Measurements from ENCODE around the gene POLE2. TPM values are rescaled to one million over a fixed set of nuclear protein-coding genes. Genes with fewer than 3 reads are reported as not detected.

Gene POLE2
- total and polyA plus RNA-seq, 2 of the 13 experiments (the other 11 are each of a cell fraction or from before 2014, with no cell fraction given), result 16.6 to 37.0 TPM

- TF ChIP-seq ZNF160 (CRISPR knock-in tag; IDR thresholded peaks at IDR 0.05) (no peak), SIX1 (CRISPR knock-in tag; IDR thresholded peaks at IDR 0.05; ENCODE audit: borderline replicate concordance) (0 out of 2 replicates have a peak, but pooled peaks have one; percentile 16), REL (CRISPR knock-in tag; conservative IDR thresholded peaks at IDR 0.05) (0 out of 2 replicates have a peak, but pooled peaks have one; percentile 22), ZNF44 (CRISPR knock-in tag; IDR thresholded peaks at IDR 0.05) (peak; percentile 80; the same call in 1 of the 2 replicates), ZNF30 (CRISPR knock-in tag; IDR thresholded peaks at IDR 0.05) (no peak), PHF21A (CRISPR knock-in tag; IDR thresholded peaks at IDR 0.05) (no peak), ZNF609 (CRISPR knock-in tag; IDR thresholded peaks at IDR 0.05; ENCODE audit: borderline replicate concordance) (no peak), ZNF337 (CRISPR knock-in tag; IDR thresholded peaks at IDR 0.05; ENCODE audit: borderline replicate concordance, low read depth) (0 out of 2 replicates have a peak, but pooled peaks have one; percentile 40), ZNF777 (CRISPR knock-in tag; IDR thresholded peaks at IDR 0.05) (peak; percentile 86), IKZF4 (CRISPR knock-in tag; IDR thresholded peaks at IDR 0.05; ENCODE audit: borderline replicate concordance, low read depth, not compliant biosample characterization) (peak; percentile 65), DBP (CRISPR knock-in tag; IDR thresholded peaks at IDR 0.05; ENCODE audit: not compliant biosample characterization) (no peak), YY1 (IDR thresholded peaks at IDR 0.05; ENCODE audit: insufficient read depth, insufficient replicate concordance, low read depth, low read length) (peak; percentile 13), ZNF775 (CRISPR knock-in tag; IDR thresholded peaks at IDR 0.05; ENCODE audit: borderline replicate concordance) (peak; percentile 57; the same call in 1 of the 2 replicates), ZNF761 (CRISPR knock-in tag; conservative IDR thresholded peaks at IDR 0.05) (no peak), NFYB (CRISPR knock-in tag; IDR thresholded peaks at IDR 0.05) (no peak)
- TF ChIP-seq, protein P1, sequence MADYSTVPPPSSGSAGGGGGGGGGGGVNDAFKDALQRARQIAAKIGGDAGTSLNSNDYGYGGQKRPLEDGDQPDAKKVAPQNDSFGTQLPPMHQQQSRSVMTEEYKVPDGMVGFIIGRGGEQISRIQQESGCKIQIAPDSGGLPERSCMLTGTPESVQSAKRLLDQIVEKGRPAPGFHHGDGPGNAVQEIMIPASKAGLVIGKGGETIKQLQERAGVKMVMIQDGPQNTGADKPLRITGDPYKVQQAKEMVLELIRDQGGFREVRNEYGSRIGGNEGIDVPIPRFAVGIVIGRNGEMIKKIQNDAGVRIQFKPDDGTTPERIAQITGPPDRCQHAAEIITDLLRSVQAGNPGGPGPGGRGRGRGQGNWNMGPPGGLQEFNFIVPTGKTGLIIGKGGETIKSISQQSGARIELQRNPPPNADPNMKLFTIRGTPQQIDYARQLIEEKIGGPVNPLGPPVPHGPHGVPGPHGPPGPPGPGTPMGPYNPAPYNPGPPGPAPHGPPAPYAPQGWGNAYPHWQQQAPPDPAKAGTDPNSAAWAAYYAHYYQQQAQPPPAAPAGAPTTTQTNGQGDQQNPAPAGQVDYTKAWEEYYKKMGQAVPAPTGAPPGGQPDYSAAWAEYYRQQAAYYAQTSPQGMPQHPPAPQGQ (CRISPR knock-in tag; IDR thresholded peaks at IDR 0.05; ENCODE audit: borderline replicate concordance), result no peak
- TF ChIP-seq, protein P2, sequence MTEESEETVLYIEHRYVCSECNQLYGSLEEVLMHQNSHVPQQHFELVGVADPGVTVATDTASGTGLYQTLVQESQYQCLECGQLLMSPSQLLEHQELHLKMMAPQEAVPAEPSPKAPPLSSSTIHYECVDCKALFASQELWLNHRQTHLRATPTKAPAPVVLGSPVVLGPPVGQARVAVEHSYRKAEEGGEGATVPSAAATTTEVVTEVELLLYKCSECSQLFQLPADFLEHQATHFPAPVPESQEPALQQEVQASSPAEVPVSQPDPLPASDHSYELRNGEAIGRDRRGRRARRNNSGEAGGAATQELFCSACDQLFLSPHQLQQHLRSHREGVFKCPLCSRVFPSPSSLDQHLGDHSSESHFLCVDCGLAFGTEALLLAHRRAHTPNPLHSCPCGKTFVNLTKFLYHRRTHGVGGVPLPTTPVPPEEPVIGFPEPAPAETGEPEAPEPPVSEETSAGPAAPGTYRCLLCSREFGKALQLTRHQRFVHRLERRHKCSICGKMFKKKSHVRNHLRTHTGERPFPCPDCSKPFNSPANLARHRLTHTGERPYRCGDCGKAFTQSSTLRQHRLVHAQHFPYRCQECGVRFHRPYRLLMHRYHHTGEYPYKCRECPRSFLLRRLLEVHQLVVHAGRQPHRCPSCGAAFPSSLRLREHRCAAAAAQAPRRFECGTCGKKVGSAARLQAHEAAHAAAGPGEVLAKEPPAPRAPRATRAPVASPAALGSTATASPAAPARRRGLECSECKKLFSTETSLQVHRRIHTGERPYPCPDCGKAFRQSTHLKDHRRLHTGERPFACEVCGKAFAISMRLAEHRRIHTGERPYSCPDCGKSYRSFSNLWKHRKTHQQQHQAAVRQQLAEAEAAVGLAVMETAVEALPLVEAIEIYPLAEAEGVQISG (CRISPR knock-in tag; IDR thresholded peaks at IDR 0.05), result no peak; the same call in 1 of the 2 replicates
Observed at GRCh38 chr14:49621114-49621881, 66.7 kb downstream of the POLE2 start (continued).
